Upper lobe of left lung (tissue), 6 donors: ENCODE data around the gene CCL26. TPM values are rescaled to one million over a fixed set of nuclear protein-coding genes. Genes with fewer than 3 reads are reported as not detected.
A peak's percentile ranks its signal among the peaks of the same experiment; 100 is the strongest.
"Not testable (repeated sequence)": the region's sequence is repeated elsewhere in the genome, so short reads cannot be mapped to it uniquely, and the experiment has no call there.

Experiments
- ATAC-seq, 2 donors: fragments of 200-7000 bp; cut with Tn5 transposase; one replicate each; pipeline ENCODE4 v1.9.1; 2022; ENCODE audit warnings: mild to moderate bottlenecking in 2 of 2, moderate library complexity in 2 of 2; ENCODE audit not compliant: low FRiP score in 2 of 2
- DNase-seq, 2 donors: peaks; one replicate each; pipeline ENCODE4 v3.0.0-alpha.2; 2019 to 2020
- H3K27ac ChIP-seq, 4 donors: fragments of 200-600 bp; sonication (generic); one replicate each; pipeline ENCODE4 v1.5.1; 2016 to 2019
- H3K27me3 ChIP-seq, 4 donors: fragments of 200-600 bp; sonication (generic); one replicate each; pipeline ENCODE4 v1.5.1; 2017 to 2019
- H3K36me3 ChIP-seq, 4 donors: fragments of 200-600 bp; sonication (generic); one replicate each; pipeline ENCODE4 v1.5.1; 2016 to 2019
- H3K4me1 ChIP-seq, 4 donors: fragments of 200-600 bp; sonication (generic); one replicate each; pipeline ENCODE4 v1.5.1; 2018 to 2019
- H3K4me3 ChIP-seq, 4 donors: fragments of 200-600 bp; sonication (generic); one replicate each; pipeline ENCODE4 v1.5.1; 2017 to 2019; ENCODE audit warnings: mild to moderate bottlenecking in 2 of 4, moderate library complexity in 1 of 4
- H3K9me3 ChIP-seq, 4 donors: fragments of 200-600 bp; sonication (generic); one replicate each; pipeline ENCODE4 v1.5.1; 2018 to 2019
- EP300 ChIP-seq, 4 donors: sonication (generic); formaldehyde crosslinking; IDR thresholded peaks; one replicate each; pipeline ENCODE4 v1.5.1; 2017; ENCODE audit warnings: antibody characterized with exemption in 4 of 4, control low read depth in 2 of 4
- POLR2A ChIP-seq, 4 donors: fragments of 450-650 bp; IDR thresholded peaks; one replicate each; pipeline ENCODE4 v1.5.1; 2016 to 2017; ENCODE audit warnings: antibody characterized with exemption in 4 of 4, mild to moderate bottlenecking in 2 of 4
- POLR2AphosphoS5 ChIP-seq, 2 donors: sonication (generic); formaldehyde crosslinking; IDR thresholded peaks; one replicate each; pipeline ENCODE4 v1.5.1; 2017; ENCODE audit warnings: antibody characterized with exemption in 2 of 2
- WGBS, 2 donors: methylation state at CpG; one replicate each; pipeline ENCODE4 v1.1.5; 2017 to 2018; 5-methylcytosine and 5-hydroxymethylcytosine counted together
- total RNA-seq, 6 donors: library from RNA; depleted of rRNA in 4 of 6; stranded (reverse); fragments of >200 nt in 4 of 6; gene quantifications; one replicate each; pipeline versions ENCODE4 v1.1.0 to v1.2.1, GENCODE V29; 2016 to 2021
- TF ChIP-seq, protein P1 (sequence below), 6 experiments: fragments of 450-650 bp in 4 of 6; fragments of 200-600 bp in 2 of 6; sonication (generic) in 2 of 6; IDR thresholded peaks; one replicate each; pipeline ENCODE4 v1.5.1; 2016 to 2019; ENCODE audit warnings: antibody characterized with exemption in 6 of 6
- donor health status: DM: no; HTN: no; CAD: no; lungs with moderate emphysema.
- donor health status: DM: no; HTN: yes; CAD: no; lungs with severe emphysema.

The CCL26 gene
- total RNA-seq, 6 donors from 2014 or later, result 0.71 to 3.6 TPM; not detected in 4

DNA sequence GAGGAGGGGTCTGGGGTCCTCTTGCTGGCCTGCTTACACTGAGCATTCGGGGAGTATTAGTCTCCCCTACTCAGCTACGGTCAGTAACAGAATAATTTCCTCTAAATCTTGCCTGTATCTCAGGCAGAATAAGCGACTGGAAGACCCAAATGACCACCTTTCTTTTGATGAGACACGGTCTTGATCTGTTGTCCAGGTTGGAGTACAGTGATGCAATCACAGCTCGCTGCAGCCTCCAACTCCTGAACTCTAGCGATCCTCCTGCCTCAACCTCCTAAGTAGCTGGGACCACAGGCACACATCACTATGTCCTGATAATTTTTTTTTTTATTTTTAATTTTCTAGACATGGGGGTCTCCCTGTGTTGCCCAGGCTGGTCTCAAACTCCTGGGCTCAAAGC lies 24.4 kb upstream of the CCL26 start:
- no peak for TF ChIP-seq POLR2AphosphoS5 (IDR thresholded peaks at IDR 0.05)
- Histone ChIP-seq H3K27ac (peak overlapping the region; percentile 40 to 76 (median 59)), H3K36me3 (no peaks in the 10 kb centered on the region), H3K9me3 (no peaks in the 10 kb centered on the region), H3K27me3 (no peaks in the 10 kb centered on the region), H3K4me1 (peaks cover 0 to 7% (median 4%) of the 10 kb centered on the region in 4 donors), H3K4me3 (no peak overlapping the region)
- ATAC-seq, result no peak
- 85 to 89% methylated on average over 6 of the region's 6 CpGs for whole genome bisulfite sequencing, 2 donors
- no peak for DNase-seq

GRCh38 chr7:75795831-75796285 lies 23.8 kb upstream of the CCL26 start:
- Histone ChIP-seq H3K27me3 (no peaks in the 10 kb centered on the region), H3K4me3 (no peak overlapping the region), H3K9me3 (no peaks in the 10 kb centered on the region), H3K4me1 (peaks cover 0 to 7% (median 4%) of the 10 kb centered on the region in 4 donors), H3K36me3 (no peaks in the 10 kb centered on the region), H3K27ac (peak overlapping the region; percentile 41 to 76 (median 66))
- WGBS, 2 donors, result 30 to 45% methylated on average over 9 of the region's 9 CpGs
- peak in 1 of 2 donors; percentile 75 for DNase-seq
- TF ChIP-seq EP300 (IDR thresholded peaks at IDR 0.05), result peak in 2 of 4 donors; percentile 58 to 89
- TF ChIP-seq POLR2AphosphoS5 (IDR thresholded peaks at IDR 0.05), result peak; percentile 58 to 79
- no peak for TF ChIP-seq POLR2A (IDR thresholded peaks at IDR 0.05)
- ATAC-seq, result peak; percentile 78 to 87

DNA sequence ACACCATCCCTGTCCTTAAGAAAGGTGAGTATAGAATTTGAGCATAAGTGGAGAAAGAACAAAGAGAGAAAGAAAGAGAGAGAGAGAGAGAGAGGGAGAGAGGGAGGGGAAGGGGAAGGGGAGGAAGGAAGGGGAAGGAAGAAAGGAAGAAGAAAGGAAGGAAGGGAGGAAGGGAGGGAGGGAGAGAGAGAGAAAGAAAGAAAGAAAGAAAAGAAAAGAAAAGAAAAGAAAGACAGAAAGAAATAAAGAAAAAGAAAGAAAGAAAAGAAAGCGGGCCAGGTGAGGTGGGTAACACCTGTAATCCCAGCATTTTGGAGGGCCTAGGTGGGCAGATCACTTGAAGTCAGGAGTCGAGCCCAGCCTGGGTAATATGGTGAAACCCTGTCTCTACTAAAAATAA lies 21.7 kb upstream of the CCL26 start:
- DNase-seq (no peak), ATAC-seq (no peak)
- H3K27ac ChIP-seq, result no peak overlapping the region
- H3K27me3 ChIP-seq, result no peaks in the 10 kb centered on the region
- TF ChIP-seq POLR2AphosphoS5 (IDR thresholded peaks at IDR 0.05), result no peak
- TF ChIP-seq, protein P1, sequence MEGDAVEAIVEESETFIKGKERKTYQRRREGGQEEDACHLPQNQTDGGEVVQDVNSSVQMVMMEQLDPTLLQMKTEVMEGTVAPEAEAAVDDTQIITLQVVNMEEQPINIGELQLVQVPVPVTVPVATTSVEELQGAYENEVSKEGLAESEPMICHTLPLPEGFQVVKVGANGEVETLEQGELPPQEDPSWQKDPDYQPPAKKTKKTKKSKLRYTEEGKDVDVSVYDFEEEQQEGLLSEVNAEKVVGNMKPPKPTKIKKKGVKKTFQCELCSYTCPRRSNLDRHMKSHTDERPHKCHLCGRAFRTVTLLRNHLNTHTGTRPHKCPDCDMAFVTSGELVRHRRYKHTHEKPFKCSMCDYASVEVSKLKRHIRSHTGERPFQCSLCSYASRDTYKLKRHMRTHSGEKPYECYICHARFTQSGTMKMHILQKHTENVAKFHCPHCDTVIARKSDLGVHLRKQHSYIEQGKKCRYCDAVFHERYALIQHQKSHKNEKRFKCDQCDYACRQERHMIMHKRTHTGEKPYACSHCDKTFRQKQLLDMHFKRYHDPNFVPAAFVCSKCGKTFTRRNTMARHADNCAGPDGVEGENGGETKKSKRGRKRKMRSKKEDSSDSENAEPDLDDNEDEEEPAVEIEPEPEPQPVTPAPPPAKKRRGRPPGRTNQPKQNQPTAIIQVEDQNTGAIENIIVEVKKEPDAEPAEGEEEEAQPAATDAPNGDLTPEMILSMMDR (IDR thresholded peaks at IDR 0.05), result no peak
- no peak for TF ChIP-seq POLR2A (IDR thresholded peaks at IDR 0.05)
- no peak for TF ChIP-seq EP300 (IDR thresholded peaks at IDR 0.05)
- H3K4me1 ChIP-seq, result peaks cover 0 to 7% (median 4%) of the 10 kb centered on the region in 4 donors
- H3K36me3 ChIP-seq, result no peaks in the 10 kb centered on the region
- H3K9me3 ChIP-seq, result no peaks in the 10 kb centered on the region
- H3K4me3 ChIP-seq, result no peak overlapping the region
- WGBS, 2 donors, result 85 to 90% methylated on average over 2 of the region's 2 CpGs

- 92 to 96% methylated on average over 5 of the region's 5 CpGs for WGBS, 2 donors
- DNase-seq, H3K4me3 ChIP-seq, H3K27ac ChIP-seq, H3K9me3 ChIP-seq, H3K36me3 ChIP-seq, H3K4me1 ChIP-seq, H3K27me3 ChIP-seq, ATAC-seq: not testable (repeated sequence)
Measured at GRCh38 chr7:75792567-75792966, 20.6 kb upstream of the CCL26 start.

DNA sequence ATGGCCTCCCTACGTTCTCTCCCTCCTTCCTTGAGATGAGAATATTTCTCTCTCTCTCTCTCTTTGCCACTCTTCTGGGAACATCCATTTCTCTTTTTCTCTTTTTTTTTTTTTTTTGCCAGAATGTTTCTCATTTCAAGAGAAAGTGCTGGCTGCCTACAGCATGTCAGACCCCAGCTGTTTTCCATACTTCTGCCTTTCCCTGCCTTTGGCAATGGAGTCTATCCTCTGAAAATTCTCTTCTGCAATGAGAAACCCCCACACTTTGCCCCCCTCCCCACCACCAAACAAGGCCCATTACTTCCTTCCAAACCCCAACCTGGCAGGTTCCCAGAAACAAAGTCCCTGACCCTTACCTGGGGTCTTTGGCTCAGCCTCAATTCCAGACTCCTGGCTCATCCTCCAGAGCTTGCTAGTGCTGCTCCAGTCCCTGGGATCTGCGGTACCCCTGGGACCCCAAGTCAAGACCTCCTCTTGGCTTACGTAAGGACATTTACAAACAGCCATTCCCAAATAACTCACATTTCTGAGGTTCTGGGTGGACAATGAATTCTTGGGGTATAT lies 17.4 kb upstream of the CCL26 start:
- Histone ChIP-seq H3K4me1 (no peaks in the 10 kb centered on the region), H3K36me3 (no peaks in the 10 kb centered on the region), H3K4me3 (no peak overlapping the region), H3K9me3 (no peaks in the 10 kb centered on the region), H3K27me3 (no peaks in the 10 kb centered on the region), H3K27ac (peak overlapping the region in 1 of 4 donors; percentile 11)
- no peak for ATAC-seq
- 81 to 82% methylated on average over 3 of the region's 3 CpGs for WGBS, 2 donors
- TF ChIP-seq, protein P1 (IDR thresholded peaks at IDR 0.05), result no peak
- no peak for TF ChIP-seq POLR2A (IDR thresholded peaks at IDR 0.05)
- no peak for TF ChIP-seq EP300 (IDR thresholded peaks at IDR 0.05)
- no peak for TF ChIP-seq POLR2AphosphoS5 (IDR thresholded peaks at IDR 0.05)
- no peak for DNase-seq

GRCh38 chr7:75788154-75788847 lies 16.3 kb upstream of the CCL26 start:
- not testable (repeated sequence) for H3K36me3 ChIP-seq, H3K9me3 ChIP-seq
- WGBS, 2 donors, result 70 to 80% methylated on average over 14 of the region's 14 CpGs

GRCh38 chr7:75783058-75783457 lies 11.0 kb upstream of the CCL26 start:
- not testable (repeated sequence) for ATAC-seq, H3K27ac ChIP-seq, DNase-seq, H3K9me3 ChIP-seq, H3K27me3 ChIP-seq, H3K4me1 ChIP-seq, H3K36me3 ChIP-seq, H3K4me3 ChIP-seq
- WGBS, 2 donors, result 84 to 88% methylated on average over 5 of the region's 5 CpGs

More at GRCh38 chr7:75788154-75788847, 16.3 kb upstream of the CCL26 start:
- H3K27me3 ChIP-seq, H3K27ac ChIP-seq, H3K4me1 ChIP-seq, DNase-seq, ATAC-seq, H3K4me3 ChIP-seq: not testable (repeated sequence)

- not testable (repeated sequence) for H3K36me3 ChIP-seq, H3K4me3 ChIP-seq, DNase-seq, H3K27ac ChIP-seq, ATAC-seq, H3K27me3 ChIP-seq, H3K9me3 ChIP-seq, H3K4me1 ChIP-seq
- 65 to 71% methylated on average over 14 of the region's 14 CpGs for WGBS, 2 donors
Measured at GRCh38 chr7:75780647-75781273, 8.7 kb upstream of the CCL26 start.

DNA sequence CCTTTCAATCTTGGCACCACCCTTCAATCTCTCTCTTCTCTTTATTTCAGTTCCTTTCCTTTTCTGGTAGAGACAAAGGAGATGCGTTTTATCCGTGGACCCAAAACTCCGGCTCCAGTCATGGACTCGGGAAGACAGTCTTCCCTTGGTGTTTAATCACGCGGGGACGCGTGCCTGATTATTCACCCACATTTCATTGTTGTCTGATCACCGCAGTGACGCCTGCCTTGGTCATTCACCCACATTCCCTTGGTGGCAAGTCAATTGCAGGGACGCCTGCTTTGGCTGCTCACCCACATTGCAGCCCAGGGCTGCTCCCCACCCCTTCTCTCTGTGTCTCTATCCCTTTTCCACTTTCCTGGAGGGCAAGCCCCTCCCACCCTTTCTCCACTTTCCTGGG lies 7.5 kb upstream of the CCL26 start:
- 82 to 89% methylated on average over 11 of the region's 11 CpGs for WGBS, 2 donors
- H3K36me3 ChIP-seq, H3K4me1 ChIP-seq, H3K27ac ChIP-seq, H3K27me3 ChIP-seq, ATAC-seq, H3K4me3 ChIP-seq, H3K9me3 ChIP-seq, DNase-seq: not testable (repeated sequence)

DNA sequence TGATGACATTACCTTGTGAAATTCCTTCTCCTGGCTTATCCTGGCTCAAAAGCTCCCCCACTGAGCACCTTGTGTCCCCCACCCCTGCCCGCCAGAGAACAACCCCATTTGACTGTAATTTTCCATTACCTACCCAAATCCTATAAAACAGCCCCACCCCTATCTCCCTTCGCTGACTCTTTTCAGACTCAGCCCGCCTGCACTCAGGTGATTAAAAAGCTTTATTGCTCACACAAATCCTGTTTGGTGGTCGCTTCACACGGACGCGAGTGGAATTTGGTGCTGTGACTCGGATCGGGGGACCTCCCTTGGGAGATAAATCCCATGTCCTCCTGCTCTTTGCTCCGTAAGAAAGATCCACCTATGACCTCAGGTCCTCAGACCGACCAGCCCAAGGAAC lies 7.0 kb upstream of the CCL26 start:
- DNase-seq, ATAC-seq, H3K27me3 ChIP-seq, H3K9me3 ChIP-seq, H3K27ac ChIP-seq, H3K36me3 ChIP-seq, H3K4me1 ChIP-seq, H3K4me3 ChIP-seq: not testable (repeated sequence)
- 70 to 74% methylated on average over 11 of the region's 11 CpGs for WGBS, 2 donors
